NCI-H2081 treated with DMSO at 0.1 percent for 48 hours (cell line): Measurements from ENCODE around the gene SLC35E3.
"Not testable (repeated sequence)": the region's sequence is repeated elsewhere in the genome, so short reads cannot be mapped to it uniquely, and the experiment has no call there.

Experiments used
- DNase-seq: peaks from one replicate; lab custom pipeline; 2025; lab: John Stamatoyannopoulos, UW

The SLC35E3 gene

DNA sequence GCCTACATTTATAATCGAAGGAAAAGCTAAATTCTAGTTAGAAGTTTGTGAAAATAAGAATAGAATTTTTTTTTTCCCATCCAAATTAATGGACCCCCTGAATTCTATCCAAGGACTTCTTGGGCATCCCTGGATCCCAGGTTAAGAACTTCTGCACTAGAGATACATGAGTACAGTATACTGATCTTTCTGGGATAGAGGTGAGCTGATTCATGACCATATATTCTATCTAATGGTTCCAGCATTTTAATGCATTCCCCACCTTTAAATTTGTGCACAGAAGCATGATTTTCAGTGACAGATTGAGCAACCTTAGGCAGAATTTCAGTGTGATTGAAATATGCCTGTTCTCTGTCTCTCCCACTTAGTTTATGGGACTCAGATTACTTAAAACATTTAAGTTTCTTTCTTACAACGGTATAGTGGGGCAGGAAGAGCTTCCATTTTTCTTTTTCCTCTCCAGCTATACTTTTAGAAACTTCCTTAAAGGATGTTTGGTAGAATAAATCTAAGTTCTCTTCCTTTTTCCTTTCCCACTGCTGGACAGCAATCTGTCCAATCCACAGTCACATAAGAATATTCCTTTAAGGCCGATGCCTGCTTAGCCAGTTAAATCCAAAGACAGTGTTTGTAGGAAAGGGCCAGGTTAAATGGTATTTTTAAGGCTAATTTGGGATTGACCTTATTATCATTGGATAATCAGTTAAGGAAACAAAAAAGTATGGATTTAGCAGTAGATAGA, 68.7 kb downstream of the SLC35E3 start:
- no peak for DNase-seq

DNA sequence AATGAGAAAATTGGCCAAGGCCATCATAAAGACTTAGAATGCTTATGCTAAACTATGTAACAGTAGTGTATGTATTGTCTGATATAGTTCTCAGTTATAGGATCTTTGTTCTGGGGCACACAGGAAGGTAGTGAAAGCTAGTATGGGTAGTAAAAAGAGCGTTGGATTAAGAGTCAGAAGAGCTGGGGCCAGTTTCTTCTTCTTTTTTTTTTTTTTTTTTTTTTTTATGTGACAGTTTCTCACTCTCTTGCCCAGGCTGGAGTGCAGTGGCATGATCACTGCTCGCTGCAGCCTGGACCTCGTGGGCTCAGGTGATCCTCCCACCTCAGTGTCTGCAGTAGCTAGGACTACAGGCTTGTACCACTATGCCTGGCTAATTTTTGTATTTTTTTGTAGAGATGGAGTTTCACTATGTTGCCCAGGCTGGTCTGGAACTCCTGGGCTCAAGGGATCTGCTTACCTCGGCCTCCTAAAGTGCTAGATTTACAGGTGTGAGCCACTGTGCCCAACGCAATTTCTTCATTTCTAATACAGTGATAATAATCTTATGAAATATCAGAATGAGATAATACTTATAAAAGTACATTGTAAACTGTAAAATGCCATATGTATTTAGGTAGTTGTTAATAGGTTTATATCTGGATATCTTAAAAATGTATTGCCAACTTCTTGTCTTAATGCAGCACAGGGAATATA, 69.4 kb downstream of the SLC35E3 start:
- no peak for DNase-seq

DNA sequence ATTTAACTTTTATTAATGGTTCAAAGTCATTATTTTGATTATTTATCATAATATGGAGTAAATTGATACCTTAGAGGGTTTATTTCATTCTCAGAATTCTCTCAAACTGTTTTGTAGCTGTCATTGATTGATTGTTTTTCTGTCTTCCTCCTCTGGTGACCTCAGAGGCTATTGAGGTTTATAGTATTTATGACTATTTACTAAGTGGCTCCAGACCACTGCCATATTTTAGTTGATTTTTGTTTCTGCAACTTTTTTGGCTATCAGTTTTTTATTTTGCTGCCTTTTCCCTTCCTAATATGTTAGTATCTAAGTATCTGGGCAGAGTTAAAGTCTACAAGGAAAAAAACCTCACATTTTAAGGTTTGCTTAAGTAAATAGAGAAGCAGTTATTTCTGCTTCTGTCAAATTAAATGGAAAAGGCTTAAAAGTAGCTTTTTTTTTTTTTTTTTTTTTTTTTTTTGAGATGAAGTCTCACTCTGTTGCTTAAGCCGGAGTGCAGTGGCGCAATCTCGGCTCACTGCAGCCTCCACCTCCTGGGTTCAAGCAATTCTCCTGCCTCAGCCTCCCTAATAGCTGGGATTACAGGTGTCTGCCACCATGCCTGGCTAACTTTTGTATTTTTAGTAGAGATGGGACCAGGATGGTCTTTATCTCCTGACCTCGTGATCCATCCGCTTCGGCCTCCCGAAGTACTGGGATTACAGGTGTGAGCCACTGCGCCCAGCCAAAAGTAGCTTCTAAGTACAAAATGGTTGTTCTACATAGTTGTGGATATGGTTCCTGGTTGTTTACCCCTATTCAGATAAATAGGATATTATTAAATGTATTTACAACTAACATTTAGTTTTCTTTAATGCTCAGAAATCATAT, 70.2 kb downstream of the SLC35E3 start:
- DNase-seq: no peak

DNA sequence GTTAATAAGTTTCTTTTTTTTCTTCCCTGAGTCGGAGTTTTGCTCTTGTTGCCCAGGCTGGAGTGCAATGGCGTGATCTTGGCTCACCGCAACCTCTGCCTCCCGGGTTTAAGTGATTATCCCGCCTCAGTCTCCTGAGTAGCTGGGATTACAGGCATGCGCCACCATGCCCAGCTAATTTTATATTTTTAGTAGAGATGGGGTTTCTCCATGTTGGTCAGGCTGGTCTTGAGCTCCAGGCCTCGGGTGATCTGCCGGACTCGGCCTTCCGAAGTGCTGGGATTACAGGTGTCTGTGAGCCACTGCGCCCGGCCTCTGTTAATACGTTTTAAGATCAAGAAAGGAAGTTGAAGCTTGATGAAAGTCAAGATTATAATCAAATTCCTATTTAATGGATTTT, 73.5 kb downstream of the SLC35E3 start:
- DNase-seq: not testable (repeated sequence)

DNA sequence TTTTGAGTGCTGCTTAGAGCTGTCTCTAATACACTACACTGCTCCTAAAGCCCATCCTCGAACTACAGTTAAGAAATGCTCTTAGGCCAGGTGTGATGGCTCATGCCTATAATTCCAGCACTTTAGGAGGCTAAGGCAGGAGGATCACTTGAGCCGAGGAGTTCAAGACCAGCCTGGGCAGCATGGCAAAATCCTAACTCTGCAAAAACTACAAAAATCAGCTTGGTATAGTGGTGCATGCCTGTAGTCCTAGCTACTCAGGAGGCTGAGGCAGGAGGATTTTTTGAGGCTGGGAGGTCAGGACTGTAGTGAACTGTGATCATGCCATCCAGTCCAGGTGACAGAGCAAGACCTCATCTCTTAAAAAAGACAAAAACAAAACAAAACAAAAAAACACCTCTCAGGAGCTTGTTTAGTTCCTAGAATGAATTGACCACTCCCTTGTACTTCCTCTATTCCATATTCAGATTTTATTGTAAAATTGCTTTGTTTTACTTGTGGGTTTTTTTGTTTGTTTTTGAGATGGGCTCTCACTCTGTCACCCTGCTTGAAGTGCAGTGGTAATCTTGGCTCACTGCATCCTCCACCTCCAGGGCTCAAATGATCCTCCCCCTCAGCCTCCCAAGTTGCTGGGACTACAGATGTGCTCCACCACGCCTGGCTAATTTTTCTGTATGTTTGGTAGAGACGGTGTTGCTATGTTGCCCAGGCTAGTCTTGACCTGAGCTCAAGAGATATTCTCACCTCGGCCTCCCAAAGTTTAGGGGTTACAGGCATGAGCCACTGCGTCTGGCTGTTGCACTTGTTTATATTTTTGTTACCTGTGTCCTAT, 75.6 kb downstream of the SLC35E3 start:
- DNase-seq: no peak

DNA sequence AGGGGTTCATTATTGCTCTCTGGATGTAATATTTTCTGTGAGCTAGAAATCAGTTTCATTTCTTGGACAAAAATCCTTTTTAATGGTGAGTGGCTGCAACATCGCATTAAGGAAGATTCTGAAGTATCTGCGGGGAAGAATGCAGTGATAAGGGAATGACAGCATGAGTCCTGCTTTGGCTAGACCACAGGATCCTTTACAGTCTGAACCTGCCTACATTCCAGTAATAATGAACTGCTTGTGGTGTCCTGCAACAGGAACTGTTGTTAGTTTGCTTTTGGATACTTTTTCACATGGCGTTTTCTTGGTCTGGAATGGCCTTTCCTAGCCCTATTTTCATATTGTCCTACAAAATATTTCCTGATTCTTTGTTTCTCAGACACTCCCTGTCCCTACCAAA, 77.7 kb downstream of the SLC35E3 start:
- DNase-seq: no peak

DNA sequence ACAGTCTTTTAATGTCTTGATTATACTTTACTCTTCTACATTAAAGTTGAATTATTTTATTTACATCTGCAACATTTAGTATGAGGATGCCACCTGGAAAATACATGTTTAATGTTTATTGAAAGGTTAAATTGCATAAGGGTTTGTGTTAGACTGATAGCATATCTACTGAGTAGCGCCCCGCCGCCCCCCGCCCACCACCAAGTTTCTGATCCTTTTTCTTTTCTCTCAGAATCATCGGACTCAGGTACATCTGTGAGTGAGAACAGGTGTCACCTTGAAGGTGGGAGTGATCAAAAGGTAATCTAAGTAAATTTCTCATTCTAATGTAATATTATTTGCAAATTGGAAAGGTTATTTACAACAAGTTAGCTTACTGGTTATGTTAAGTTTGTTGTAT, 78.2 kb downstream of the SLC35E3 start:
- no peak for DNase-seq

DNA sequence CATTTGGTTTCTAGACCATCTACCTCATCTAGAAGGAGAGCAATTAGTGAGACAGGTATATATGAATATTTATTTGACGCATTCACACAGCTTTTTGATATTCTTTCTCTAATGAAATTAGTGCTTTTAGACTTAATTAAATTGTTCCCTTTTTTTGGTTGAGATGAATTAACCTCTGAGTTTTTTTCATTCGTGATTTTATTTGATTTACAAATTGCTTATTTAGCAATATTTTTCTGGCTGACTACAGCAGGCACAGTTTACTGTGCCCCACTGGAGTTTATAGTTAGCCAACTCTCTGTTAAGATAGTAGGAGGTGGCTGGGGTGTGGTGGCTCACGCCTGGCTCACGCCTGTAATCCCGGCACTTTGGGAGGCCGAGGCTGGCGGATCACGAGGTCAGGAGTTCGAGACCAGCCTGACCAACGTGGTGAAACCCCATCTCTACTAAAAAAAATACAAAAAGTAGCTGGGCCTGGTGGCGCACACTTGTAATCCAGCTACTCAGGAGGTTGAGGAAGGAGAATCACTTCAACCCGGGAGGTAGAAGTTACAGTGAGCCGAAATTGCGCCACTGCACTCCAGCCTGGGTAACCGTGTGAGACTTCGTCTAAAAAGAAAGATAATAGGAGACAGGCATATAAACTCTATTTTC, 78.7 kb downstream of the SLC35E3 start:
- no peak for DNase-seq

DNA sequence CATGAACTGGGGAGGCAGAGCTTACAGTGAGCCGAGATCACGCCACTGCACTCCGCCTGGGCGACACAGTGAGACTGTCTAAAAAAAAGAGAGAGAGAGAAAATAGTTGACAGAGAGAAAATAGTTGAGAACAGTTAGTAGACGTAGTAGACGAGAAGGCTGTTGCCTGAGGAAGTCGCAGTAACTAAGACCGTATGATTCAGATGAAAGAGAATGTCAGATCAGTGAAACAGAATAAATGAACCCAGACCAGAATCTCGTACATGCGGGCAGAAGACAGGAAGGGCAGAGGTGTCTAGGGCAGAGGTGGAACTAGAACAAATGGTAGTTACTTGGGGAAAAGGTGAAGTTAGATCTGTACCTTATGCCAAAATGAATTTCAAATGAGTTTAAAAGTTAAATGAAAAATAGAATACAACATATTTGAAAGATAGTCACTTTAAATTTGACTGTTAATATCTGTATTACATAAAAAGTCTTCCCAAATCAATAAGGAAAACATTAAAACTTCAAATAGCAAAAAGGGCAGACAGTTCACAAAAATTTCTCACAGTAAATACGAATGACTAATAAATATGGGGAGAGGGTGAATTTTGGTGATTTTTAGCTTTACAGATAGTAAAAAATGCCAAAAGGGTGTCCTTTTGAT, 79.7 kb downstream of the SLC35E3 start:
- DNase-seq: no peak

DNA sequence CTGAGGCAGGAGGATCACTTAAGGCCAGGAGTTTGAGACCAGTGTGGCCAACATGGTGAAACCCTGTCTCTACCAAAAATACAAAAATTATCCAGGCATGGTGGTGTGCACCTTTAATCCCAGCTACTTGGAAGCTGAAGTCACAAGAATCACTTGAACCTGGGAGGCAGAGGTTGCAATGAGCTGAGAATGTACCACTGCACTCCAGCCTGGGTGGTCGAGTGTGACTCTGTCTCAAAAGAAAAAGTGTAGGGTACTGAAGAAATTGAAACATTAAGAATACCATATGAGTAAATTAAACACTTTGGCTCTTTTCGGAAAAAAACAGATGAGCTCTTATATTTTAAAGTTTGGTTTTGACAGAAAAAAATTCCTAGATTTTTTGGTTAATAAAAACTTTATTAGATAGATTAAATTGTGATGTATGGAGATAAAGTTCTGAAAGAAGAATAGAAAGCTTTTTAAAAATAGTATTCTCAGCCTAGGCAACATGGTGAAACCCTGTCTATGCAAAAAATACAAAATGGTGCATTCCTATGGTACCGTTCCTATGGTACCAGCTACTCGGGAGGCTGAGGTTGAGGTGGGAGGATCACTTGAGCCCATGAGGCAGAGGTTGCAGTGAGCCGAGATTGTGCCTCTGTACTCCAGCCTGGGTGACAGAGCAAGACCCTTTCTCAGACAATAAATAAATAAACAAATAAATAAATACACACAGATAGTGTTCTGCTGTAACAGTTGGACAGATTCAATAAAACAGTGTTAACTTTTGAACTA, 82.1 kb downstream of the SLC35E3 start:
- no peak for DNase-seq

DNA sequence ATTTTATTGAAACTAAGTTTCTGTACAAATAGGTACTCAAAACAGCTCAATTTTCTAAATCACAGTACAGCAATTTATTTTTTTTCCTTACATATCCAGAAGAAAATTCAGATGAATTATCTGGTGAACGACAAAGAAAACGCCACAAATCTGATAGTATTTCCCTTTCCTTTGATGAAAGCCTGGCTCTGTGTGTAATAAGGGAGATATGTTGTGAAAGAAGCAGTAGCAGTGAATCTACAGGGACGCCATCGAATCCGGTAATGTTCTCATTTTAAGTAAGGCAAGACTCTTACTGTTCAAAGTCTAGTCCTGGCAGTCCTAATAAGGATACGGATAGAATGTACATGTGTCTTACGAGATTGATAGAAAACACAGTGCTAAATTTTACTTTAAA, 82.7 kb downstream of the SLC35E3 start:
- DNase-seq: no peak
